CD4-positive, alpha-beta T cell (primary cell): Measurements from ENCODE around the gene S100A6. TPM values are rescaled to one million over a fixed set of nuclear protein-coding genes. Genes with fewer than 3 reads are reported as not detected.
"Not testable (repeated sequence)": the region's sequence is repeated elsewhere in the genome, so short reads cannot be mapped to it uniquely, and the experiment has no call there.

Source experiments
- ATAC-seq: fragments of 200-7000 bp; cut with Tn5 transposase; one replicate; pipeline ENCODE4 v1.10.0; 2022; ENCODE audit warnings: mild to moderate bottlenecking; ENCODE audit not compliant: poor library complexity
- CTCF ChIA-PET: fragments of 350-600 bp; sonication (Branson Sonifier 250); formaldehyde crosslinking; loops from one replicate; lab custom pipeline; 2021; ENCODE audit warnings: antibody characterized with exemption, inconsistent platforms; lab: Charles Lee
- POLR2A ChIA-PET: fragments of 350-600 bp; sonication (Branson Sonifier 250); formaldehyde crosslinking; loops from one replicate; lab custom pipeline; 2021; ENCODE audit warnings: antibody characterized with exemption, inconsistent platforms; lab: Charles Lee
- DNase-seq, 14 experiments: peaks; one replicate each; pipeline ENCODE4 v3.0.0-alpha.2; 2013 to 2020; ENCODE audit warnings: mixed read lengths in 2 of 14
- H3K27ac ChIP-seq, 2 donors: one replicate each; pipeline versions ENCODE4 v1.5.1 to v1.7.0; 2013; ENCODE audit warnings: low read length in 2 of 2, low read depth in 1 of 2, mild to moderate bottlenecking in 1 of 2
- H3K27me3 ChIP-seq, 2 experiments: 1 replicate in 1 of 2; 2 replicates in 1 of 2; pipeline versions ENCODE4 v1.6.1 to v1.7.0; 2013; ENCODE audit warnings: low read length in 2 of 2, control low read depth in 1 of 2, mild to moderate bottlenecking in 1 of 2, moderate library complexity in 1 of 2; ENCODE audit not compliant: insufficient read depth in 2 of 2, control insufficient read depth in 1 of 2
- H3K36me3 ChIP-seq: one replicate; pipeline ENCODE4 v1.6.1; 2013; ENCODE audit warnings: low read length, control low read depth; ENCODE audit not compliant: insufficient read depth
- H3K4me1 ChIP-seq: one replicate; pipeline ENCODE4 v1.6.1; 2013; ENCODE audit warnings: low read length, control low read depth; ENCODE audit not compliant: insufficient read depth
- H3K4me3 ChIP-seq: one replicate; pipeline ENCODE4 v1.5.1; 2013; ENCODE audit warnings: mild to moderate bottlenecking, low read length, moderate library complexity
- H3K9me3 ChIP-seq, 2 experiments: 1 replicate in 1 of 2; 2 replicates in 1 of 2; pipeline versions ENCODE4 v1.6.1 to v1.7.0; 2013; ENCODE audit warnings: low read length in 2 of 2, mild to moderate bottlenecking in 2 of 2, control low read depth in 1 of 2, moderate library complexity in 1 of 2; ENCODE audit not compliant: control insufficient read depth in 1 of 2, insufficient read depth in 1 of 2
- H3K27ac Mint-ChIP-seq: one replicate; pipeline ENCODE4 v1.8.0; 2020; ENCODE audit warnings: mixed read lengths
- H3K27me3 Mint-ChIP-seq: one replicate; pipeline ENCODE4 v1.8.0; 2021; ENCODE audit warnings: mixed read lengths
- H3K36me3 Mint-ChIP-seq: one replicate; pipeline ENCODE4 v1.8.0; 2021; ENCODE audit warnings: low read depth, mixed read lengths
- H3K4me1 Mint-ChIP-seq: one replicate; pipeline ENCODE4 v1.8.0; 2021; ENCODE audit warnings: low read depth, mixed read lengths
- H3K4me3 Mint-ChIP-seq: one replicate; pipeline ENCODE4 v1.8.0; 2020; ENCODE audit warnings: mild to moderate bottlenecking, mixed read lengths
- H3K9me3 Mint-ChIP-seq: one replicate; pipeline ENCODE4 v1.8.0; 2020; ENCODE audit warnings: mixed read lengths
- CTCF ChIP-seq: fragments of 200-600 bp; IDR thresholded peaks from one replicate; pipeline ENCODE4 v1.8.0; 2022; ENCODE audit warnings: antibody characterized with exemption, mild to moderate bottlenecking
- intact Hi-C, 2 experiments: fragments of 100-400 bp; cut with DNase I in 1 of 2; cut with micrococcal nuclease in 1 of 2; formaldehyde crosslinking; loops; one replicate each; pipeline versions ENCODE4 v1.15.1 to v1.9.0; 2023 to 2025; cut with DNase I, micrococcal nuclease
- polyA plus RNA-seq, 2 donors: library from polyadenylated mRNA; unstranded; fragments of 120-200 nt; gene quantifications; one replicate each; pipeline ENCODE4 v1.2.1, GENCODE V29; 2013
- total RNA-seq, 174 experiments: library from RNA in 2 of 174; stranded (reverse) in 2 of 174; gene quantifications; one replicate each; pipeline ENCODE4 v1.2.3 and lab custom pipeline; 2021 to 2026

S100A6 gene
- total RNA-seq (100 to 1,000 TPM; 172 to 175 TPM), total RNA-seq (lab: John Stamatoyannopoulos, UW) (64.8 to 356 (median 150) reads per million in 172 experiments)
- polyA plus RNA-seq (2013, experiment 1 of 2), result 706 TPM
- 566 TPM for polyA plus RNA-seq (2013, experiment 2 of 2)

- Histone ChIP-seq H3K9me3 (no peaks in the 10 kb centered on the region), H3K4me1 (peaks cover 77% of the 10 kb centered on the region), H3K36me3 (peaks cover 11% of the 10 kb centered on the region), H3K4me3 (peak within 1 kb of the TSS; percentile 79), H3K27me3 (no peaks in the 10 kb centered on the region), H3K27ac (peak within 1 kb of the TSS; percentile 87 to 95)
- Mint-ChIP-seq H3K36me3 (peaks cover 25% of the 10 kb centered on the region), H3K27ac (peak within 1 kb of the TSS; percentile 99), H3K9me3 (no peaks in the 10 kb centered on the region), H3K4me3 (peak within 1 kb of the TSS; percentile 97), H3K27me3 (no peaks in the 10 kb centered on the region), H3K4me1 (peaks cover 86% of the 10 kb centered on the region)
- ChIA-PET POLR2A (interaction anchor here (0.7 to 6.4 kb wide), 18 partner anchors 9 to 685 kb away, joined by 3 to 246 read pairs (median 4); partner anchors contain the start of genes CHTOP, ILF2, JTB and RPS27), CTCF (interaction anchor here (0.5 to 6.0 kb wide), 4 partner anchors 8 to 123 kb away, joined by 3 to 69 read pairs (median 30); partner anchors contain the start of genes S100A4, S100A5 and SNAPIN)
- intact Hi-C loops, result loop anchor here (1.0 to 5.0 kb wide), 2 partner anchors 10 to 137 kb away; partner anchors contain the start of genes S100A4 (in 2 of the 2) and ILF2 (in 1 of the 2)
- ATAC-seq (peak; percentile 53), DNase-seq (peak in 12 of 14 experiments; percentile 28 to 74 (median 47))
- TF ChIP-seq CTCF, result no peak
These were observed at the start of gene S100A6 for GRCh38 chr1:153535242-153536011. S100A6 (minus strand) TSS chr1:153535991; CDS start chr1:153535339, 652 bp downstream.

- H3K4me3 ChIP-seq, result no peak overlapping the region
- no peaks in the 10 kb centered on the region for H3K4me1 Mint-ChIP-seq
- DNase-seq, result no peak
- H3K36me3 Mint-ChIP-seq, result no peaks in the 10 kb centered on the region
- H3K9me3 Mint-ChIP-seq, result no peaks in the 10 kb centered on the region
- H3K4me3 Mint-ChIP-seq, result no peak overlapping the region
- H3K27me3 ChIP-seq, result no peaks in the 10 kb centered on the region
- CTCF ChIA-PET, result no interaction called here
- no peak overlapping the region for H3K27ac ChIP-seq
- no peak overlapping the region for H3K27ac Mint-ChIP-seq
- H3K9me3 ChIP-seq, result no peaks in the 10 kb centered on the region
- POLR2A ChIA-PET, result no interaction called here
- intact Hi-C loops, result no loop called here
- H3K4me1 ChIP-seq, result no peaks in the 10 kb centered on the region
- no peak for TF ChIP-seq CTCF
- no peaks in the 10 kb centered on the region for H3K36me3 ChIP-seq
- H3K27me3 Mint-ChIP-seq, result no peaks in the 10 kb centered on the region
- no peak for ATAC-seq
These were observed 49.2 kb upstream of the S100A6 start for GRCh38 chr1:153585006-153585405.

DNA sequence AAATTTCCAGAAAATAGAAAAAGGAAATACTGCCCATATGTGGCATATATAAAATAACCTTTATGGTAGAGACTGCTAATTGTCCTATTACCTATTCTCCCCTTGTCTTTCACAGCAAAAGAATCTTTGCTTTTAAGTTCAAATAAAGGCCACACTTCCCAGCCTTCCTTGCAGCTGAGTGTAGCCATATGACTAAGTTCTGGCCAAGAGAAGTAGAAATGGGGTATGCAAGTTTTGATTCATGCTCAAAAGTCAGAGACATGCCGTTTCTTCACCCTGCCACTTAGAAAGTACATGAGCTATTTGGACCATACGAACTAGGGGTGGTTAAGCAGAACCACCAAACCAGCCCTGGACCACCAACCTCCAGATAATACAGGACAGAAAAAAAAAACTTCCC lies 48.2 kb upstream of the S100A6 start:
- no peak for TF ChIP-seq CTCF
- H3K4me3 Mint-ChIP-seq, result no peak overlapping the region

DNA sequence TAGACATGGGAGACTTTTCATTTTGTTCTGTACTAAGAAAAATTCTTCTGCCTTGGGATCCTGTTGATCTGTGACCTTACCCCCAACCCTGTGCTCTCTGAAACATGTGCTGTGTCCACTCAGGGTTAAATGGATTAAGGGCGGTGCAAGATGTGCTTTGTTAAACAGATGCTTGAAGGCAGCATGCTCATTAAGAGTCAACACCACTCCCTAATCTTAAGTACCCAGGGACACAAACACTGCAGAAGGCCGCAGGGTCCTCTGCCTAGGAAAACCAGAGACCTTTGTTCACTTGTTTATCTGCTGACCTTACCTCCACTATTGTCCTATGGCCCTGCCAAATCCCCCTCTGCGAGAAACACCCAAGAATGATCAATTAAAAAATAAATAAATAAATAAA lies 47.7 kb upstream of the S100A6 start:
- ATAC-seq, intact Hi-C loops, H3K4me1 ChIP-seq, H3K36me3 Mint-ChIP-seq, H3K27ac Mint-ChIP-seq, H3K27me3 Mint-ChIP-seq, H3K4me3 Mint-ChIP-seq, H3K27ac ChIP-seq, DNase-seq, H3K4me1 Mint-ChIP-seq, H3K27me3 ChIP-seq, H3K9me3 ChIP-seq, H3K9me3 Mint-ChIP-seq, H3K4me3 ChIP-seq, H3K36me3 ChIP-seq, POLR2A ChIA-PET, CTCF ChIA-PET: not testable (repeated sequence)

More for the DNA sequence above, 48.2 kb upstream of the S100A6 start:
- intact Hi-C loops, result no loop called here
- no peaks in the 10 kb centered on the region for H3K9me3 ChIP-seq
- H3K4me1 Mint-ChIP-seq, result no peaks in the 10 kb centered on the region
- peaks cover 4% of the 10 kb centered on the region for H3K27me3 Mint-ChIP-seq
- ATAC-seq (no peak), DNase-seq (no peak)
- H3K9me3 Mint-ChIP-seq, result no peaks in the 10 kb centered on the region
- no peak overlapping the region for H3K4me3 ChIP-seq
- ChIA-PET POLR2A (no interaction called here), CTCF (no interaction called here)
- no peak overlapping the region for H3K27ac Mint-ChIP-seq
- H3K36me3 ChIP-seq, result no peaks in the 10 kb centered on the region
- no peak overlapping the region for H3K27ac ChIP-seq
- H3K27me3 ChIP-seq, result no peaks in the 10 kb centered on the region
- no peaks in the 10 kb centered on the region for H3K36me3 Mint-ChIP-seq
- H3K4me1 ChIP-seq, result no peaks in the 10 kb centered on the region

- H3K36me3 Mint-ChIP-seq, POLR2A ChIA-PET, H3K27me3 ChIP-seq, H3K4me1 Mint-ChIP-seq, intact Hi-C loops, H3K36me3 ChIP-seq, ATAC-seq, H3K27ac ChIP-seq, H3K9me3 ChIP-seq, H3K27ac Mint-ChIP-seq, H3K9me3 Mint-ChIP-seq, H3K4me1 ChIP-seq, H3K4me3 Mint-ChIP-seq, DNase-seq, H3K4me3 ChIP-seq, CTCF ChIA-PET: not testable (repeated sequence)
- H3K27me3 Mint-ChIP-seq, result peaks cover 15% of the 10 kb centered on the region
These were observed 47.0 kb upstream of the S100A6 start for GRCh38 chr1:153582836-153583235.
